ENCODE results near the gene OR2A5.

OR2A5 gene

DNA sequence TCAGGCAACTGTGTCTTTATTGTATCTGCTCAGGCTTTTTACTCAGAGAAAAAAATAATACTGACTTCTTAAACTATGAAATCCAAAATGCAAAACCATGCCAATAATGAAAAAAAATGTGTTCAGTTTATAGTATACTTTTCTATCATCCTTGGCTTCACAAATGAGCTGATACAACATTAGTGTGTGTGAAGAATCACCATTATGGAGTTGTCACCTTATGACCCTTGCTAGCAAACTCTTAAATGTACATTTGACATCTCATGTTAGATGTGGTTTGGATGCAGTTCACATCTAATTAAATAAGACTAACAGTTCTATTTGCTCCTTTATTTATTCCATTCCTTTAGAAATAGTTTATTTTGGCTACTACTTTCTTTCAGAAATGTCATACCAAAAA is 56.5 kb downstream of the OR2A5 start:
- H3K4me1 ChIP-seq (ENCODE audit: insufficient read depth, low read length, poor library complexity, severe bottlenecking) = no peaks in the 10 kb centered on the region
- no peak overlapping the region for H3K9ac ChIP-seq (ENCODE audit: low read depth, low read length, poor library complexity, severe bottlenecking)
- H3K9me3 ChIP-seq (ENCODE audit: insufficient read depth, low read depth, low read length) = no peaks in the 10 kb centered on the region
- no peaks in the 10 kb centered on the region for H3K9me2 ChIP-seq (replicated peaks; ENCODE audit: low read depth, low read length)
- H4K20me1 ChIP-seq (ENCODE audit: insufficient read depth, low read length, poor library complexity, severe bottlenecking) = no peaks in the 10 kb centered on the region
- no peaks in the 10 kb centered on the region for H3K27me3 ChIP-seq (ENCODE audit: insufficient read depth, low read length, poor library complexity, severe bottlenecking)
- no peaks in the 10 kb centered on the region for H3K36me3 ChIP-seq (ENCODE audit: insufficient read depth, low read length)
- H3F3A ChIP-seq (ENCODE audit: low read depth) = no peaks in the 10 kb centered on the region
- no peaks in the 10 kb centered on the region for H3K79me2 ChIP-seq (ENCODE audit: insufficient read depth, low read length)
- no peak overlapping the region for H3K4me3 ChIP-seq (ENCODE audit: low read length, poor library complexity, severe bottlenecking)
- H2AFZ ChIP-seq (ENCODE audit: low read length) = no peak overlapping the region
- TF ChIP-seq, protein P1, sequence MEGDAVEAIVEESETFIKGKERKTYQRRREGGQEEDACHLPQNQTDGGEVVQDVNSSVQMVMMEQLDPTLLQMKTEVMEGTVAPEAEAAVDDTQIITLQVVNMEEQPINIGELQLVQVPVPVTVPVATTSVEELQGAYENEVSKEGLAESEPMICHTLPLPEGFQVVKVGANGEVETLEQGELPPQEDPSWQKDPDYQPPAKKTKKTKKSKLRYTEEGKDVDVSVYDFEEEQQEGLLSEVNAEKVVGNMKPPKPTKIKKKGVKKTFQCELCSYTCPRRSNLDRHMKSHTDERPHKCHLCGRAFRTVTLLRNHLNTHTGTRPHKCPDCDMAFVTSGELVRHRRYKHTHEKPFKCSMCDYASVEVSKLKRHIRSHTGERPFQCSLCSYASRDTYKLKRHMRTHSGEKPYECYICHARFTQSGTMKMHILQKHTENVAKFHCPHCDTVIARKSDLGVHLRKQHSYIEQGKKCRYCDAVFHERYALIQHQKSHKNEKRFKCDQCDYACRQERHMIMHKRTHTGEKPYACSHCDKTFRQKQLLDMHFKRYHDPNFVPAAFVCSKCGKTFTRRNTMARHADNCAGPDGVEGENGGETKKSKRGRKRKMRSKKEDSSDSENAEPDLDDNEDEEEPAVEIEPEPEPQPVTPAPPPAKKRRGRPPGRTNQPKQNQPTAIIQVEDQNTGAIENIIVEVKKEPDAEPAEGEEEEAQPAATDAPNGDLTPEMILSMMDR (conservative IDR thresholded peaks at IDR 0.05; ENCODE audit: low read length) = no peak
- no peak for TF ChIP-seq EZH2phosphoT487 (IDR thresholded peaks at IDR 0.05; ENCODE audit: borderline replicate concordance)
- H3K4me2 ChIP-seq (ENCODE audit: low read depth, low read length, poor library complexity, severe bottlenecking) = no peak overlapping the region

Data from Loucy (cell line).